GM21528 (cell line): ENCODE results near the gene CRTC1.

ENCODE experiments used
- ATAC-seq: cut with Tn5 transposase; IDR thresholded peaks from one replicate; pipeline ENCODE4 v1.9.1; 2021; ENCODE audit warnings: mild to moderate bottlenecking, moderate library complexity; ENCODE audit not compliant: unreplicated experiment, low FRiP score

Gene CRTC1

DNA sequence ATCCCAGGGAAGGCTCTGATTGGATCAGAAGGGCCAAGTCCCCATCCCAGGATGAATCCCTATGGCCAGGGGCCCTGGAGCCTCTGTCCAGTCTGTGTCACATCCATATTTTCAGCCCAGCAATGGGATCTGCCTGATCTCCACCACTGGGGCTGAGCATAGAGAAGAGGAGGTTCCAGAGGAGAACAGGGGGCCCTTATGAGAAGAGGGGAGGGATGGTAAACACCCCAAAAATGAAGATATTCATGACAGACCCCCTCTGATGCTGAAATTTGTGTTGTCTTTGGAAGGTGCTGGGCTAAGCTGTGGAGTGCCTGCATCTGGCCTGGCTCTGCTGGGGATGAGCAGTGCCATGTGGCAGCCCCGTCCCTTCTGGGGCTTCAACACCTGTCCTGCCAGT is 32.2 kb upstream of the CRTC1 start:
- ATAC-seq = no peak

DNA sequence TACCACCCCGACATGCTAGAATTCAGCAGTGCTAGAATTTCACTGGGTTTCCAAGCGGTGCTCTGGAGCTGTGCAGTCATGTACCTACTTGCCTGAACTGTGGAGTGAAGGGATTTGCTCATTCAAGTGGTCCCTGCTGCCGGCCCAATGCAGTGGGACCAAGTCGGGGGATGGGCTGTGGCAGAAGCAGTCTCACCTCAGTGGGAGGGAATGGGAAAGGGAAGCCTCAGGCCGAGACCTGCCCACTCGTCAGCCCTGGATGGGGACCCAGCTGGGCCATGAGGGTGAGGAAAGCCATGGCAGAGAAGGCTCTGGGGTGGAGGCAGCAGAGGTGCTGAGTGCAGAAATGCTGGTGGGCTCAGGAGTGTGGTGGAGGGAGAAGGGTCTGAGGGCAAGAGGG is 31.7 kb upstream of the CRTC1 start:
- ATAC-seq = no peak

DNA sequence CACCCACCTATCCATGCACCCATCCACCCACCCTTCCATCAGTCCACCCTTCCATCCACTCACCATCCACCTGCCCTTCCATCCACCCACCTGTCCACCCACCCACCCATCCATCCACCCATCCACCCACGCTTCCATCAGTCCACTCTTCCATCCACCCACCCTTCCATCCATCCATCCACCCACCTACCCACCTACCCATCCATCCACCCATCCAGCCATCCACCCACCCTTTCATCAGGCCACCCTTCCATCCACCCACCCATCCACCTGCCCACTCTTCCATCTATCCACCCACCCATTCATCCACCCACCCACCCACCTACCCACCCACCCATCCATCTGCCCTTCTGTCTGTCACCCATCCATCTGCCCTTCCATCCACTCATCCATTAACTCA is 29.6 kb upstream of the CRTC1 start:
- ATAC-seq = no peak

DNA sequence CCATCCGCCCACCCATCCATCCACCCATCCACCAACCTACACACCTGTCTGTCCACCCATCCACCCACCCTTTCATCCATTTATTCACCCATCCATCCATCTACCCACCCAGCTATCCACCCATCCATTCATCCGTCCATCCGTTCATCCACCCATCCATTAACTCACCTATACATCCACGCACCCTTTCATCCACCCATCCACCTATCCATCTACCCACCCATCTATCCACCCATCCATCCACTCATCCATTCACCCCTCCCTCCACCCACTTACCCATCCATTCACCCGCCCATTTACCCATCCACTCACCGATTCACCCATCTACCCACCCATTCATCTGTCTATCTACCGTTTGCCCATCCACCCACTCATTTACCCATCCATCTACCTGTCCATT is 29.0 kb upstream of the CRTC1 start:
- no peak for ATAC-seq

DNA sequence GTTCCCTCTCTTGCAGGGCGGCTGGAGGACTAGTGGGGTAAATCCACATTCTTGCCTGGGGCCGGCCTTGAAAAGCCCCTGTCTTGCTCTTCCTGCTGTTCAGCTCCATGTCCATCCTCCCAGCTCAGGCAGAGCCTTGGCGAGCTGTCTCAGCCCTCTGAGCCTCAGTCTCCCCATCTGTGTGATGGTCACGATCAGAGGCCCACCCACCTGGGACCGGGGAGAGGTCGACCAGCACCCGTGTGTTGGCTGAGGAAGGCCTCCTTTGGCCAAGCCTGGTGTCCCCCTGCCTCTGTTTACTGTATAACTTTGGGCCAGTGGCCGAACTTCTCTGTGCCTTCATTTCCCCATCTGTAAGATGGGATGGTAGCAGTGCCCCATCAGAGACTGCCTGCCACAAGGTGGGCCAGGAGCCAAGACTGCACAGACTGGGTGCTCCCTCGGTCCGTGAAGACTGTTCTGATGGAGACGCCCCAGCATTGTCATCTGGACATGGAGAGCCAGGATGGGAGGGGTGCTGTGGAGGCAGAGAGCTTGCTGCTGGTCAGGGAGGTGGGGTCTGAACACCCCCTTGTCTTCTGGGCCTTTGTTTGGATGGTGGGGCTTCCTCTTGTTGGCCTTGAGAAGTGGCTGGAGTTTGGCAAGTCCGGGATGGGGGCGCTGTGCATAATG is 28.2 kb upstream of the CRTC1 start:
- no peak for ATAC-seq

DNA sequence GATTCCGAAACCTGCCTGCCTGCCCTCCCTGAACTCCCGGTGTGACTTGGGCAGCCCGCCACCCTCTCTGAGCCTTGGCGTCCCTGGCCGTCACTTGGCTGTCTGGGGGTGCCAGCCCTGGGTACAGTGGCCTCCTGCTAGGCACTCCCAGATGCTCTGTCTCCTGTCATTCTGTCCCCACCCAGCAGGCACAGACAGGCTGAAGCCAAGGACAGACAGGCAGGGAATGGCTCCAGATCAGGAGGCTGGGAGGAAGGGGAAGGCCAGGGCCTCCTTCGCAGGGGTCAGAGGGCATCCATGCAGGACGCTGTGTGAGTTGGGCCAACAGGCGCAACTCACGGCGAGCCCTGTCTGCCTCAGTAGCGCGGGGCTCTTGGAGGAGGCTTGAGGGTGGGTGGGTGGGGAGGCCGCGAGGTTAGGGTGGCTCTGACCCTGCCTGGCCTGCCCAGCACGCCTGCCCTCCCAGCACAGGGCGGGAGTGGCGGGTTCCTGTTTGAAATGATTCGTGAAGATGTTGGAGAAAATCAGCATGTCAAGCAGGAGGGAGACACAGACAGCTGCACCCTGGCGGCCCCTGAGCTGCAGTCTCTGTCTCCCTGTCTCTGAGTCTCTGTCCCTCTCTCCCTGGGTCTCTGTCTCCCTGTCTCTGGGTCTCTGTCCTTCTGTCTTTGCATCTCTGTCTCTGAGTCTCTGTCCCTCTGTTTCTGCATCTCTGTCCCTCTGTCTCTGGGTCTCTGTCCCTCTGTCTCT is 27.0 kb upstream of the CRTC1 start:
- no peak for ATAC-seq

DNA sequence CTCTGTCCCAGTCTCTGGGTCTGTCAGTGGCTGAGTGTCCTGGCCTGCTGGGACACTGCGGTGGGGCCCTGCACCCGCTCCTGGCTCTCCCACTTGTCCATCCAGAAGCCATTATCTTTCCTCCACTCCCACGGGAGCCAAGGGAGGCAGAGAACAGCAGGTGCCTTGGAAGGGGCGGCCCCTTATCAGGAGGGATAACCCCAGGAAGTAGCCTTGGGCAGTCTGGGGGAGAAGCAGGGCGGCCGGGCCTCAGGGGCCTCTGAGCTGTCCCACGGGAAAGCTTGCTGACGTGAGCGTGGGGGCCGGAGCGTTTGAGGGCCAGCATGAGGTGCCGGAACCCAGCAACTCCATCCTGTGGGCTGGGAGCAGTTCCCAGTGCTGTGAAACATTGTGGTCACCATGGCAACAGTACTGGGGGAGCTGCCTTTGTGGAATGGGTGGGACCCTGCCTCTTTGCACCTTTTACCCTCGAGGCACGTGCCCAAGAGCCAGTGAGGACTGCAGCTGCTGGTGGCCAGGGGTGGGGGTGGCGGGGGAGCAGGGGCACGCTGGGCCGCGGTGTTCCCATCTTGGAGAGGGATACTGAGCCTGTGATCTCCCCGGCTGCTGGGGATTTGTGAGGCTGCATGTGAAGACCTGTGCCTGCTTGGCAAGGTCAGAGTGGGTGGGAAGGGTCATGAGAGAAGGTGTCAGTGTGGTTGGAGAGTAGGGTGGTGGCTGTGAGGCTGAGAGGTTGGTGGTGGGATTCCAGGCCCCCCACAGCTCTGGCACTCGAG is 25.7 kb upstream of the CRTC1 start:
- ATAC-seq = no peak

DNA sequence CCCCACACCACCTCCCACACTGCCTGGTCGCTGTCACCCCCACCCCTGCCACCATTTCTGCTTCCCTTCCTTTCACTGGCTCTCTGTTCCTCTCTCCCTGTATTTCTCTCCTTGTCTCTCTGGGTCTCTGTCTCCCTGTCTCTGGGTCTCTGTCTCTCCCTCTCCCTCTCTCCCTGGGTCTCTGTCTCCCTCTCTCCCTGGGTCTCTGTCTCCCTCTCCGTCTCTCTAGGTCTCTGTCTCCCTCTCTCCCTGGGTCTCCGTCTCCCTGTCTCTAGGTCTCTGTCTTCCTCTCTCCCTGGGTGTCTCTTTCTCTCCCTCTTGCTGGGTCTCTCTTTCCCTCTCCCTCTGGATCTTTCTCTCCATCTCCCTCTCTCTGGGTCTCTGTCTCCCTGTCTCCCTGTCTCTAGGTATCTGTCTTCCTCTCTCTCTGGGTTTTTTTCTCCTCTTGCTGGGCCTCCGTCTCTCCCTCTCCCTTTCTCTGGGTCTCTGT is 25.1 kb upstream of the CRTC1 start:
- no peak for ATAC-seq

DNA sequence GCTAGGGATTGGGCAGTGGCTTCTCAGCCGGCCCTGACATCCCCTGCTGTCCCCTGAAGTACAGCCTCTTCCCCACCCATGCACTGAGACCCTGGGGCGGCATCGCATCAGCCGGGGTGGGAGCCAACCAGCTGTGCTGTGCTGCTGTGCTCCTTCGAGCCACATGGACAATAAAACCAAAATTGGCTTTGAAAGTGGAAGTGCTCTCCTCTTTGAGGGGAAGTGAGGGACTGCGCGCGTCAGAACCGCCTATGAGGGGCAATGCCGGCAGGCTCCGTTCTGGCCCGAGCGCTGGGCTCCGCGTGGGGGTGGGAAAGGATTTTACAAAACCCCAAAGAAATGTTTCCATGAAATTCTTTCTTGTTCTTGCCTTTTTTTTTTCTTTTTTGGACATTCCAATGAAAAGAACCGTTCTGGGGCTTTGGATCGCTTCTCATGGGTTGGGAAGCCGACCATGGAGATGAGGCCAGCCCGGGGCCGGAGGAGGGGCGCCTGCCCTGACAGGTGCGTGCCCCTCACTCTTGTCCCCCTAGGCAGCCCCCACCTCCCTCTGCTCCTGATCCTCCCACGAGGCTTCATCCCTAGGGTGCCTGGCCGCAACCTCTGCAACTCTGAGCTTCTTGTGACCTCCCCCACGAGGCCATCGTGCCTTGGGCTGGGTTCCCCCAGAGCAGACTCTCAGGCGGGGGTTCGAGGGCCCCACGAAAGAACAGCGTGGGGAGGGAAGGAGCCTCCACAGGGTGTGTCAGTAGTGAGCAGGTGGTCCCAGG is 24.0 kb upstream of the CRTC1 start:
- ATAC-seq = no peak

DNA sequence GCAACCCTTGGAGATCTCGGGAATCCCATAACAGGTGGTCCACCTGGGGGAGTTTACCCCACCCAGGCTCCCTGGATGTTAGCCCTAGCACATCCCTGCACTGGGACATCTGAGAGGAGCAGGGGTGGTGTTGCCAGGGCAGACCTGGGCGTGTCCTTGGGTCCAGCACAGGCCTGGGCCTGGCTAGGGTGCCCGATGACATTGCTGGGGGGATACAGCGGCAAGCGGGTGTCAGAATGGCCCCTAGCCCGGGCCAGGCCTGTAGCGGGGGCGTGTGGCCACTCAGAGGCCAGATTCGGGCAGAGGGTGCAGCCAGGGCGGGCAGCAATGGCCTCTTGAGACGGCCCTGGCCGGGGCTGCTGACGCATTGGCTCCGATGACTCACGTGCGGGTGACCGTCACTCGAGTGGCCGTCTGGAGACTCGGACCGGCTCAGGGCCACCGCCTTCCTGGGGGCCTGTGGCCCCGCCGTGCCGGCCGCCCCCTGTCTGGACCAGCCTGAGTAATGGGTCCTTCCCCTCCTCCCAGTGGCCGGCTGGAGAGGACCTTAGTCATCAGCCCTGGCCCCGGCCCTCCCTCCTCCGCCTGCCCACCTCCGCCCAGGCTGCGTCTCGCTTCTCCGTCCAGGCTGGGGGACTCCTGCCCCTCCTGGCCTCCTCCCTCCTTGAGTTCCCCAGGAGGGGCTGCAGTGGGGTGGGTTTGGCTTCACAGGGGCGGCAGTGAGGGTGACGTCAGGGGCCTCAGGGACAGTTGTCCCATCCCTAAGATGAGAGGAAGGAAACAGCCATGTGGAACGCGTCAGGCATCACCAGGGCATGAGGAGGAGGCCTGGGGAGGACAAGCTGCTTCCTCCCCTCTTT is 23.2 kb upstream of the CRTC1 start:
- no peak for ATAC-seq

DNA sequence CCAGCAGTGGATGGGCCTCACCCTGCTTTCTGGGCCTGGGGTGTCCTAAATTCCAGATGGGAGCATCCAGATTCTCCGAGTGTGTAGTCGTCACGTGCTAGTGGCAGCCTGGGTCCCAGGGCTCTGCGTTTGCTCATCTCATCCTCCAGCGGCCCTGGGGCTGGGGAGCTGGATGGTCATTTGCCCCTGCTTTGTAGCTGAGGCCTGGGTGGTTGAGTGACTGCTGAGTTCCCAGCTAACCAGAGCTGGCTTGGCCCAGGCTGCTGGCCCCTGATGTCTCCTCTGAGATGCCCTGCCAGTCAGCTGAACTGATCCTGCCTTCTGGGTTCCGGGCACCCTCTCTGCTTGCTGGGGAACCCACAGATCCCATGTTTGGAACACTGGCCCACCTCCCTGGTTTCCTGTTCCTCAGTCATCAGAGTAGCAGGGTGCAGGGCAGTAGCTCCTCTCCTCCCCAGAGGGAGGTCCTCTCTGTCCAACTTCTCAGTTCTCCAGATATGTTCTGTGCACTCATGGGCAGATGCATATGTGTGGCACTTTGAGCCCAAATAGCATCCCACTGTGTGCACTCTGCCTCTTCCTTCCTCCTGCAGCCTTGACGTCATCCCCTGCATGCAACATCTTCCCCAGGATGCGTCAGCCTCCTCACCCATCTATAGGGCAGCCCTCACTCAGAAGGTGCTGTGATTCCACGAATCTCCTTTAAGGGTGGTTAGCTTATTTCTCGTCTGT is 22.4 kb upstream of the CRTC1 start:
- no peak for ATAC-seq

DNA sequence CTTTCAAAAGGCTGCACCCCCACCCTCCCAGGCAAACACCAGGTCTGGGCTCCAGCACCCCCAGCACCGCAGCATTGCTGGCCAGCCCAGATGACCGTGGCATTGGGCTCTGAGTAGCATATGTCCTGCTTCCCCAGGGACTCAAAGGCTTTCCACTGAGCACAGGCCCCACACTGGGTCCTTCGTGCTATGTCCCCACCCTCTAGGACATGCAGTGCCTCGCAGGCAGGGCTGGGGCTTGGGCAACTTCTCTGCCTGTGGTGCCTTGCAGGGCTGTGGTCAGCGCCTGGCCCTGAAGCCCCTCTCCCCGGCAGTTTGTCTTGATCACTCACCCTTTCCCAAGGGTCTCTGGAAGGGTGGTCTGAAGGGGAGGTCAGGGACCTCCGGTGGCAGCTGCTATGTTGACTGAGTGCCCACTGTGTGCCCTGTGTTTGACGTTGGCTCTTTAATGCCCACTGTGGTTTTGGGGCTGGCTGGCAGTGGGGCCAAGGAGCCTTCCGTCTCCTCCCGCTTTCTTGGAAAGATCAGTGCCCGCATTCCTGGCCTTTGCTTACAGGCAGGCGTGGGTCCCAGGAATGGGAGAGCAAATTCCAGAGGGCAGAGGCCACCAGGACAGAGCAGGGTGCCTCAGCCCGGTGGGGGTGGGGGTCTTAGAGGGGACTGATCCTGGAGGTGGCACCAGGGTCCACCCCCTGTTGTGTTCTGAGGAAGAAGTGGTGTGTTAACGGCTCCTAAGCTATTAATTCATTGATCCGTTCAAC is 20.3 kb upstream of the CRTC1 start:
- no peak for ATAC-seq

DNA sequence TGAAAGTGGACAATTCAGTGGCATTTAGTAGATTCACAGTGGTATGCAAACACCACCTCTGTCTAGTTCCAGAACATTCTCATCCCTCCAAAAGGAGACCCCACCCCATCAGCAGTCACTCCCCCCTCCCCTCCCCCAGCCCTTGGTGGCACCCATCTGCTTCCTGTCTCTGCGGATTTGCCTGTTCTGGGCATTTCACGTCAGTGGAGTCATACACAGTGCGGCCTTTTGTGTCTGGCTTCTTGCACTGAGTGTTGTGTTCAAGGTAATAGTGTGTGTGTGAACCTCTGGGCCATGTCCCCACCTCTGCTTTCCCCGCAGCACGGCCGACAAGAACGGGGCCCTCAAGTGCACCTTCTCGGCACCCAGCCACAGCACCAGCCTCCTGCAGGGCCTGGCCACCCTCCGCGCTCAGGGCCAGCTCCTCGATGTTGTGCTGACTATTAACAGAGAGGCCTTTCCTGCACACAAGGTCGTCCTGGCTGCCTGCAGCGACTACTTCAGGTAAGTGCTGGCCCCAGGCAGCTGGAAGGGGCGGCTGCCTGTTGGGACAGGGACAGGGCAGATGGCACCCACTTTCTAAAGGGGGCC is 19.4 kb upstream of the CRTC1 start:
- no peak for ATAC-seq

DNA sequence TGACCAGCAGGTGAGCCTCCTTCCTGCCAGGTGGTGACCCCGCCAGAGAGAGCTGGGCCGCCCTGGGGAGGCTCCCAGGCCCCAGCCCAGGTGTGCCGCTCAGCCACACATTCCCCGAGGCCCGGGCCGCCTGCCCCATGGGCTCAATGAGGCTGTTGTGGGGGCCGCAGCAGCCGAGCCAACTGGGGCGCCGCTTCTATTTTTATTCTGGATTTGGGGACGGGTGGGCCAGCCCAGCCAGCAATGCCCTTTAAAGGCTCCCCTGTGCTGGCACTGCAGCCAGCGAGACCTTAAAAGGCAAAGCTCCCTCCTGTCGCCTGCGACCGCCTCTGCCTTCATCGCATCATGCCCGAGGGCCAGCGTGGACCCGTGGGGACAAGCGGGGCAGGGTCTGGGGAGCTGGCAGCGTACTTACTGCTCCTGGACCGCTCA is 17.7 kb upstream of the CRTC1 start:
- no peak for ATAC-seq

DNA sequence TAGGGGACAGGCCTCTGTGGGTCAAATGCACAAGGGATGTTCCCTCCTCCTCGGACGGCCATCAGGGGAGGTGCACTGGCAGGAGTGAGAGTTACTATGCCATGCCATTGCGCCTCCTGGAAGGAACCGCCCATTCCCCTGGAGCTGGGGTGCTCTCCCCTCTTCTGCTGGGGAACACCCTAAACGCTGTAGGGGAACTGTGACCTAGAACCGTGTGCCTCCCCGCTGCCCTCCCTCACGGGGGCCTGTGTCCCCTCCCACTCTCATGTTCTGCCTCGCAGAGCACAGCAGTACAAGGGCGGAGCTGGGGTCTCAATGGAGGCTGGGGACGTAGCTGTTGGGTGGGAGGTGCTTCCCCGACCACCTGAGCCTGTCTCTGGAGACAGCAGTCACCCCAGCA is 17.2 kb upstream of the CRTC1 start:
- no peak for ATAC-seq

DNA sequence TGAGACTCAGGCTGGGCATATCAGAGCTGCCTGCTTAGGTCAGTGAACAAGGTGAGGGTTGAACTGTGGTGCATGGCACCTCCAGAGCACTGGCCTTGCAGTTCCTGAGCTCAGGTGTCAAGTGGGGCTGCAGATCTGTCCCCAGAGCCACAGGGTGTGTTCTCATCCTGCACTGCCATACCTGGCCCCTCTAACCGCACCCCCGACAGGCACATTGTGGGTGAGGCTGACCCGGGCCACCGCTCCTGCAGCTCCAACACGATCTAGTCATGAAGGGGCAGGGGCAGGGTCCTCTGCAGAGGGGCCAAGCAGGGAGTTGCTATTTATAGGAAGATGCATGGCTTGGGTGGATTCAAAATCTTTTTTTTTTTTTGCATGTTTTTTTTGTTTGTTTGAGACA is 16.7 kb upstream of the CRTC1 start:
- no peak for ATAC-seq

DNA sequence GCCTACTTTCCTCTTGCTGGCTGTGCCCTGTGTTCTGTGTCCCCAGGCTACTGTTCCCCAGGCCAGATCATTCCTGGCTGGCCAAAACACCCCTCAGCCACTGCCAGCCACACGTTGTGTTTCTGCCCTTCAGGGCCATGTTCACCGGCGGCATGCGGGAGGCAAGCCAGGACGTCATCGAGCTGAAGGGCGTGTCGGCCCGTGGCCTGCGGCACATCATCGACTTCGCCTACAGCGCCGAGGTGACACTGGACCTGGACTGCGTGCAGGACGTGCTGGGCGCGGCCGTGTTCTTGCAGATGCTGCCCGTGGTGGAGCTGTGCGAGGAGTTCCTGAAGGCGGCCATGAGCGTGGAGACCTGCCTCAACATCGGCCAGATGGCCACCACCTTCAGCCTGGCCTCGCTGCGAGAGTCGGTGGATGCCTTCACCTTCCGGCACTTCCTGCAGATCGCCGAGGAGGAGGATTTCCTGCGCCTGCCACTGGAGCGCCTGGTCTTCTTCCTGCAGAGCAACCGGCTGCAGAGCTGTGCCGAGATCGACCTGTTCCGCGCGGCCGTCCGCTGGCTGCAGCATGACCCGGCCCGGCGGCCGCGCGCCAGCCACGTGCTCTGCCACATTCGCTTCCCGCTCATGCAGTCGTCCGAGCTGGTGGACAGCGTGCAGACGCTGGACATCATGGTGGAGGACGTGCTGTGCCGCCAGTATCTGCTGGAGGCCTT is 15.8 kb upstream of the CRTC1 start:
- ATAC-seq = no peak
